Tibial artery (tissue), 4 donors: ENCODE data around the gene SKAP1.

ENCODE experiments used
- DNase-seq, 2 donors: peaks; one replicate each; pipeline ENCODE4 v3.0.0-alpha.2; 2019
- H3K27ac ChIP-seq, 2 donors: fragments of 200-600 bp; sonication (generic) in 1 of 2; 1 replicate in 1 of 2; 2 replicates in 1 of 2; pipeline ENCODE4 v1.5.1; 2018 to 2019; ENCODE audit warnings: mild to moderate bottlenecking in 1 of 2
- H3K27me3 ChIP-seq, 2 donors: fragments of 200-600 bp; sonication (generic) in 1 of 2; one replicate each; pipeline versions ENCODE4 v1.5.1 to v1.6.0; 2016 to 2019
- H3K36me3 ChIP-seq, 3 donors: fragments of 200-600 bp; sonication (generic) in 2 of 3; one replicate each; pipeline ENCODE4 v1.5.1; 2016 to 2019; ENCODE audit warnings: mild to moderate bottlenecking in 2 of 3
- H3K4me1 ChIP-seq, 4 donors: fragments of 200-600 bp; sonication (generic) in 2 of 4; 1 replicate in 3 of 4; 2 replicates in 1 of 4; pipeline ENCODE4 v1.5.1; 2016 to 2019
- H3K4me3 ChIP-seq, 2 donors: fragments of 200-600 bp; sonication (generic) in 1 of 2; 1 replicate in 1 of 2; 2 replicates in 1 of 2; pipeline ENCODE4 v1.5.1; 2018 to 2019; ENCODE audit warnings: mild to moderate bottlenecking in 2 of 2
- H3K9me3 ChIP-seq, 3 donors: fragments of 200-600 bp; sonication (generic) in 1 of 3; one replicate each; pipeline ENCODE4 v1.5.1; 2016 to 2019
- CTCF ChIP-seq, 2 experiments: fragments of 200-600 bp in 1 of 2; fragments of 450-650 bp in 1 of 2; IDR thresholded peaks; one replicate each; pipeline ENCODE4 v1.5.1; 2017 to 2019; ENCODE audit warnings: antibody characterized with exemption in 2 of 2, mild to moderate bottlenecking in 1 of 2, moderate library complexity in 1 of 2
- intact Hi-C: fragments of 100-400 bp; cut with DNase I; formaldehyde crosslinking; loops from one replicate; pipeline ENCODE4 v1.15.0; 2023; ENCODE audit warnings: low total_unique reads

Gene SKAP1

GRCh38 chr17:48259694-48260291, 170.2 kb downstream of the SKAP1 start:
- DNase-seq, result no peak
- no peaks in the 10 kb centered on the region for H3K36me3 ChIP-seq
- H3K4me1 ChIP-seq, result no peaks in the 10 kb centered on the region
- peaks cover 0 to 24% of the 10 kb centered on the region in 2 donors for H3K27me3 ChIP-seq
- H3K27ac ChIP-seq, result no peak overlapping the region
- no peaks in the 10 kb centered on the region for H3K9me3 ChIP-seq
- intact Hi-C loops, result no loop called here
- peak in 1 of 2 experiments; percentile 16 for TF ChIP-seq CTCF (IDR thresholded peaks at IDR 0.05)
- H3K4me3 ChIP-seq, result no peak overlapping the region

- Histone ChIP-seq H3K4me1 (no peaks in the 10 kb centered on the region), H3K36me3 (no peaks in the 10 kb centered on the region), H3K27me3 (peaks cover 0 to 33% of the 10 kb centered on the region in 2 donors), H3K4me3 (no peak overlapping the region), H3K9me3 (no peaks in the 10 kb centered on the region), H3K27ac (no peak overlapping the region)
- TF ChIP-seq CTCF (IDR thresholded peaks at IDR 0.05), result no peak
- DNase-seq, result no peak
- intact Hi-C loops, result no loop called here
Observed at GRCh38 chr17:48258331-48258730, 171.7 kb downstream of the SKAP1 start.

- H3K4me3 ChIP-seq, result no peak overlapping the region
- H3K4me1 ChIP-seq, result no peaks in the 10 kb centered on the region
- intact Hi-C loops, result no loop called here
- H3K27ac ChIP-seq, result no peak overlapping the region
- H3K9me3 ChIP-seq, result no peaks in the 10 kb centered on the region
- no peak for DNase-seq
- TF ChIP-seq CTCF (IDR thresholded peaks at IDR 0.05), result no peak
- peaks cover 0 to 44% of the 10 kb centered on the region in 2 donors for H3K27me3 ChIP-seq
- H3K36me3 ChIP-seq, result no peaks in the 10 kb centered on the region
Observed at GRCh38 chr17:48255759-48256158, 174.3 kb downstream of the SKAP1 start.

- H3K9me3 ChIP-seq, result no peaks in the 10 kb centered on the region
- intact Hi-C loops, result no loop called here
- peaks cover 0 to 44% of the 10 kb centered on the region in 2 donors for H3K27me3 ChIP-seq
- no peak for DNase-seq
- no peaks in the 10 kb centered on the region for H3K36me3 ChIP-seq
- no peak for TF ChIP-seq CTCF (IDR thresholded peaks at IDR 0.05)
- no peaks in the 10 kb centered on the region for H3K4me1 ChIP-seq
- H3K4me3 ChIP-seq, result no peak overlapping the region
- no peak overlapping the region for H3K27ac ChIP-seq
Observed at GRCh38 chr17:48254896-48255295, 175.1 kb downstream of the SKAP1 start.

- Histone ChIP-seq H3K9me3 (no peaks in the 10 kb centered on the region), H3K27ac (no peak overlapping the region), H3K27me3 (peaks cover 0 to 41% of the 10 kb centered on the region in 2 donors), H3K36me3 (no peaks in the 10 kb centered on the region), H3K4me1 (no peaks in the 10 kb centered on the region), H3K4me3 (no peak overlapping the region)
- intact Hi-C loops, result no loop called here
- no peak for TF ChIP-seq CTCF (IDR thresholded peaks at IDR 0.05)
- DNase-seq, result no peak
Observed at GRCh38 chr17:48253975-48254374, 176.0 kb downstream of the SKAP1 start.

- TF ChIP-seq CTCF (IDR thresholded peaks at IDR 0.05), result no peak
- no peak overlapping the region for H3K4me3 ChIP-seq
- no peak for DNase-seq
- no peaks in the 10 kb centered on the region for H3K9me3 ChIP-seq
- intact Hi-C loops, result no loop called here
- H3K27me3 ChIP-seq, result peaks cover 0 to 45% of the 10 kb centered on the region in 2 donors
- no peaks in the 10 kb centered on the region for H3K36me3 ChIP-seq
- no peak overlapping the region for H3K27ac ChIP-seq
- H3K4me1 ChIP-seq, result no peaks in the 10 kb centered on the region
Observed at GRCh38 chr17:48251950-48252349, 178.1 kb downstream of the SKAP1 start.
